G401 (cell line): Measurements from ENCODE around the gene IVD. TPM values are rescaled to one million over a fixed set of nuclear protein-coding genes. Genes with fewer than 3 reads are reported as not detected.

Source experiments
- DNase-seq: peaks from one replicate; pipeline ENCODE4 v3.0.0-alpha.2; 2015; ENCODE audit warnings: low spot score
- in situ Hi-C: cut with HindIII; loops from 2 replicates; pipeline ENCODE4 v1.10.0; 2016; ENCODE audit warnings: low sequenced_read_pairs, mixed read lengths
- total RNA-seq: library from RNA; depleted of rRNA; stranded (reverse); fragments of >200 nt; shearing (Covaris generic); gene quantifications from 2 replicates; pipeline ENCODE4 v1.2.3, GENCODE V29; 2014

IVD gene
- total RNA-seq, 1 experiment from 2014 or later: 91.8 TPM

GRCh38 chr15:40435023-40435709, 29.6 kb downstream of the IVD start:
- in situ Hi-C loops: no loop called here
- DNase-seq: no peak

DNA sequence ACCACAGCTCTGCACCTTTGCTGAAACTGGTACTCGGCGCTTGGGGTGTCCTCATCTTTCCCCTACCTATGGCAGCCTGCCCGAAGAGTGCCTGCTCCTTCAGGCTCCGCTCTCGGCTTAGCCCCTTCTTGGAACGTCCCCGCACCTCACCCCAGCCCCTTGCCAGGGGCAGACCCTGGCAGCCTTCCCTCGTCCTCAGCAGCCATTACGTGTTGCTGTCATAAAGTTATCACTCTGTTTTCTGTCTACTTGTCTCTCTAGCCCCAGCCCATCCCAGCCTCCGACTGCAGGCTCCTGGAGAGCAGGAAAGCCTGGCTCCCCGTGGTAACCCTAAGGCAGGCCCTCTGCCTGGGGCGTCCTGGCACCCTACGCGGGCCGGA, 30.1 kb downstream of the IVD start:
- no peak for DNase-seq
- in situ Hi-C loops: no loop called here

- no peak for DNase-seq
- in situ Hi-C loops: no loop called here
These were observed 30.7 kb downstream of the IVD start for GRCh38 chr15:40436116-40436891.

DNA sequence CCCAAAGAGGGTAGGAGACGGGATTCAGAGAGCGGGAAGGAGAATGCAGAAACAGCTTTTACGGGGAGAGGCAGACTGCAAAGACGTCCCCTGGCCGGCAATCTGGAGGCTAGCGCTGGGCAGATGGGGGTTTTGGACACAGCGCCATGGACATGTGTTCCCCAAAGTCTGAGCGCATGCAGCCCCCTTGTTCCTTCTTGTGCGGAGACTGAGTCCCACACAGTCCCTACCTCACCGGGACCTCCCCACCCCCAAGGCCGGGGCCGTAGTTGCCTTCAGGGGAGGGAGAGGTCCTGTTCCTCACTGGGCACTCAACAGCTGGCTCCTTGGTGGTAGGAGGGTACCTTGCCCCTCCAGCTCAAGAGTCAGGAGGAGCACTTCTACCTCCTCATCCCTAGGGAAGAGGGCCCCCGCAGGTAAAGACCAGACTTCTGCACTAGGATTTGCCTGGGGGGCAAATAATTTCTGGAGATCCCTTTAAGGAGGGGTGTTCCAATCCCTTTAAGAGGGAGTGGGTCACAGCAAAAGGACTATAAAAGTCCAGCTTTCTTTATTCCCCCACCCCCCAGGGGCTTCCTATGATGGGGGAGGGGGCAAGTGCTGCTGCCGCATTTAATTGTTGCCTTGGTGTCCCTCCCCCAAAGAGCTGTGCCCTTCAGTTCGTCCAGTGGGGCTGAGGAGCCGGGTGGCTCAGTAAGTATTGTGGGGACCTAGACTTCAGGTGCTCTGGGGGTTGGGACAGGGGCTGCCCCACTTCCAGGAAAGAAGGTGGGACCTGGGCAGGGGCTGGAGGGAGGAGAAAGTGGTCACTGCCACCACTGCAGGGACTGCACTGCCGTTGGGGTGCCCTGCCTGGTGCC, 31.5 kb downstream of the IVD start:
- in situ Hi-C loops: no loop called here

DNA sequence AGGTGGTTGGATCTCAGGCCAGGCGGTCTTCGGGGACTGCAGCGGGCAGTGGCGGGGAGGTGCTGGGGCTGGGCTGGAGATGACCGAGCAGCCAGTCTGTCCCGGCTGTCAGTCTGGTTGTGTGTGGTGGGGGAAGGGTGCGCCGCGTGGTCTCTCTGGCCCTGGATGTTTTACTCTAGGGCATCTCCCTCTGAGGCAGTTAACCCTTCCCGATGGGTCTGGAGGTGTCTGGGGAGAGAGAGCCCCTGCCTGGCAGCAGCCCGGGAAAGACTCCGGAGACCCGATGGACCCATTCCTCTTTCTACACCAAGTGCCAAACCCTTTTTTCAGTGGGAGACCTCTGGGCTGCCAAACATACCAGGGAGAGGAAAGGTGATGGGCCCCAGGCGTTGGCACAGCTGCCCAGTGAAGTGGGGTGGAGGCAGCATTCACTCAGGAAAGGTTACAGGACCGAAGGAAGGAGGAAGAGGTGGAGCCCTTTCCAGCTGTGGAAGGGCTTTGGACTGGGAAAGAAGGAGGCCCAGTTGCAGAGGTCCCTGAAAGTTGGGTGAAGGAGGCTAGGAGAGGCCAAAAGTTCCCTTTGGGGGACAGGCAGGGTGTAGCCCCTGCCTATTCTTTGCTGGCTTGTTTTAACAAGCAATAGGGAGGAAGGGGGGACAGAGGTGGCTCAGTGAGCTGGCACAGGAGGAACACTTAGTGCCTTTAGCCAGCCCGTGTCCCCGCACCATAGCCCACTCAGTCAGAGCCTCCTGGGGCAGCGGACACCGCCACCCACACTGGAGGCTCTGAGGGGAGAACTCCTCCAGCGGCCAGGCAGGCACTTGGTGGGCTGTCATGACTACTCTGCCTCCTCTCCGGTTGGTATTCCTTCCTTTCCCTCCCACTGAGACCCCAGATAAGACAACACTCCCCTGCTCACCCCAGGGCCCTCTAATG, 32.4 kb downstream of the IVD start:
- DNase-seq: no peak

More for the DNA sequence above, 31.5 kb downstream of the IVD start:
- peak; percentile 32 for DNase-seq

DNA sequence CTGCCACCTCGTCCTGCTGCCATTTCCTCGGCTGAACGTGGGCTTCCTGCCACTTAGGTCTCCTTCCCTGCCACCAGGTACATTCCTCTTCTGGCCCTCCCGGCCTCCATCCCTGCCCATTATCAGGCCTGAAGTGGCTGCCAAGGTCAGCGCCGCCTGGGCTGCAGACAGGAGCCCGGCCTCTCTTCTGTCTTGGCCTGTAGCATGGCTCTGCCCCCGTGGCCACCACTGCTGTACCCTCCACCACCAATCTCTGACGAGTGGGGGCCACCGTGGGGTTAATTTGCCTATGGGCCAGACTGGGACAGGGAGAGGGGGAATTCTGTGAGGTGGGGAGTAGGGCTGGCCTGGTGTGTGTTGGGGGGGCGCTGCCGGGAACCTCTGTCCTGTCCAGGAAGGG, 33.1 kb downstream of the IVD start:
- DNase-seq: no peak
- in situ Hi-C loops: no loop called here

More for the DNA sequence above, 32.4 kb downstream of the IVD start:
- in situ Hi-C loops: no loop called here

- in situ Hi-C loops: no loop called here
- peak; percentile 40 for DNase-seq
These were observed 33.9 kb downstream of the IVD start for GRCh38 chr15:40439461-40439959.

DNA sequence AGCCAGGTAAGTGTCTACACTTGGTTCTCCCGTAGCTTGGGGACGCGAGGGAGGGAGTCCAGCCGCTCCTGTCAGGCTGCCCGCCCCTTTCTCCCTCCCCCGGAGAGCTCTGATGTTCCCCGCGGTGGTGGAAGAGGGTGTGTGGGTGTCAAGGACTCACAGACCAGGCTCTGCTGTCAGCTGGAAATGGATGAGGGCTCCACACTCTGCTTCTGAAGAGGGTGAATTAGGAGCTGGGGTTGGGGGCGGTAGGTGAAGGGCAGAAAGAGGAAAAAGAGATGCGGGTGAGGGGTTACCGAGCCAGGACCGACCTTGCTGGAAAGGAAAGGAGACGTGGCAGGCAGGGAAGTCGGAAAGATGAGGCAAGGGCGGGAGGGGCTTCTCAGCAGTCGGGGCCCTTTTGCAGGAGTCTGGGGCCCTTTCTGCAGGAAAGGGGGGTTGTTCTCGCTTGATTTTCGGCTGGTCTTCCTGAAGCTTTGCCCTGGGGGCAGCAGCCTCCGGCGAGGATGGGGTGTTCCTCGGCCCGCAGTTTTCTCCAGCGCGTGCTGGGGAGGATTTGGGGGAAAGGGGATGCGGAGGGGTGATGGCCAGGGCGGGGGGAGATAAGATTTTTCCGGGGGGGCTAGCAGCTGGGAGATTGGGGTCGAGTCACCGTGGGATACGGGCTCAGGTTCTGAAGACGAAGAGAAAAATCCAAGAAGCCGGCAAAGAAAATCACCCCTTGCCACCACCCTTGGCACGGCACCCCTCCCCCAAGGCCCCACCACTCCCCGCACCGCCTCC, 34.6 kb downstream of the IVD start:
- peak; percentile 25 for DNase-seq
- in situ Hi-C loops: no loop called here

- peak; percentile 94 for DNase-seq
- in situ Hi-C loops: no loop called here
These were observed 35.4 kb downstream of the IVD start, which contains the start of gene BAHD1 for GRCh38 chr15:40440743-40441564. Gene BAHD1 (plus strand): TSS chr15:40440953. CDS start chr15:40458465, 17,512 bp downstream.

DNA sequence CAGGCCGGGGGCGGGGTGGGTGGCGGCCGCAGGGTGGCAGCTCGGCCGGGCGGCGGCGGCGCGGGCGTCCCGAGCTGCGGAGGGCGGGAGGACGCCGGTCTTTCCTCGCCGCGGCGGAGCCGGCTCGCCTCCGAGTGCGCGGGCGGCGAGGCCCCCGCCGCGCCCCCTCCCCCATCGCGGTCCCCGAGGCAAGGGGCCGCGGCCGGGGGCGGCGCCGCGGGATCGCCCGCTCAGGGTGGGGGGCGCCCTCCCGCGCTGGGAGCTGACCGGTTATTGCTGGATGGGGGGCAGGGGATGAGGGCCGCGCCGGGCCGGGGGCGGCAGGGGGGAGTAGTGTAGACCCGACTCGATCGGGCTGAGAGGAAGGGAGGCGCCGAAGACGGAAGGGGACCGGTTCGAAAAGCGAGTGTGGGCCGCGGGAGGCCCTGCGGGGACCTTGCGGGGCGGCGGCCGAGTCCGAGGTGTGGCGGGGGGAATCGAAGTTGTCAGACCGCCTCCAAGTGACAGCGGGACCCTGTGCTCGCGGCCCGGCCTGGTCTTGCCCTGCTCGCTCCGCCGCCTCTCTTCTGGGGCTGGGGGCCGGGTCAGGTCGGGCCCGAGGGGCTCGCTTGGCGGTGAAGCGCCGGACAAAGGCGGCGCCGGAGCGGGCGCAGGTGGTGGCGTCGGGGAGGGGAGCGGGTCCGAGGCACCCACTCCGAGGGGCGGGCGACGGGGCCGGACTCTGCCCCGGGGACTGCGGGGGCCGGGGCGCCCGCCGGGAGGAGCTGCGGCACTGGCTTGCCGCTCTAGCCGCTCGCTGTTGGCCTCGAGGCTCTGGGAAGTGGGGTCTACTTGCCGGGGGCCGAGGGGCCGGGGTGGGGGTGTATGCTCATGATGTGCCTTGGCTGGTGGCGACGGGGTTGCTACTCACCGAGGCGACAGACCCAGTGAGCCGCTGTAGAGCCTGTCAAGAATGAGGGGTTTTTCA, 36.3 kb downstream of the IVD start:
- in situ Hi-C loops: no loop called here
- DNase-seq: peak; percentile 38

DNA sequence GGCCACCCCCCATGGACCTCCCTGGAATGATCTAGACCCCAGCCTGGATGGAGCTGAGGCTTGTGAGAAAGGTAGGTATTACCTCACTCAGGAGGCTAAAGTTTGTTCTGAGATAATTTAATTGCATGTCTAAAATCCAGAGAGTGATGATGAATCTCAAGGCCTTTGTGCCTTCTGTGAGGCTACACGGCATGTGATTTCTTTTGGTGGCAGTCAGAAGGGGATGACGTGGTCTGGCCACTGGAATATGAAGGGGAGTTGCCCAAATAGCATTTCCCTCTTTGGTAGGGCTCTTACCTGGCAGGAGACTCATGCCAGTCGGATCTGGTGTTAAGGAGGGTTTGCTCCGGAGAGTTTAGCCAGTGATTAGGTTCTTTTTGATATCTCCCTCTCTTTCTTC, 37.7 kb downstream of the IVD start:
- no peak for DNase-seq
- in situ Hi-C loops: no loop called here

DNA sequence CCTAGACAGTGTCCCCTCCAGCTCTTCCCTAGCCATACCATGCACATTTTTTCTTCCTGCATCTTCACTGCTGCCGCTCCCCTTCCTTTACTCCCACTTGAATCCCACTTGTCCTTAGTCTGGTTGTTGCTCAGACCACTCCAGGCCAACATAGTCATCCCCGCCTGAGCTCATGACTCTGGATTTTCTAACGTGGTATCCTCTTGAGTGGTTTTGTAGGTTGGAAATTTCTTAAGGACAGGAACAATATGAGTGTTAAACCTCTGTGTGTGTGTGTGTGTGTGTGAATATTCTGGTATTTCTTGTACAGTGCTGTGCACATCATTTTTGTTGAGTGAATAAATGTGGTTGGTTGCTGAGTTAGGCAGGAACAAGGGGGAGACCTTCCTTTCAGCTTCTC, 38.3 kb downstream of the IVD start:
- in situ Hi-C loops: no loop called here
- DNase-seq: no peak

DNA sequence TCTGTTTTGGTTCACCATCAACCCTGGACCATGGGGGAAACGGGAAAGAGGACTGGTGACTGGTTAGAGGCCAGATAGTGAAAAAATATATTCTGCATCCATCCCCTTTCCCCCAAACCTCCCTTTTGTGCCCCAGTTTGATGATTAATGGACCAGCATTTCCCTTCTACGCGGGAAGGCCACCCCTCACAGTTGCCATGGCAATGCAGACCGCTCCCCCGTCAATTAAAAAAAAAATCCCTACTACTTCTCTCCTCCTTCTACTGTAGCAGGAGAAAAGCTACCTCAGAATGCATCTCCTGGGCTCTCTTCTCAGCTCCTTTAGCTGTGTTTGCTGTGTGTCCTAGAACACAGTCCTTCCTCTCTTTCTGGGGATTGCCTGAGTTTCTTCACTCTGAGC, 39.1 kb downstream of the IVD start:
- DNase-seq: no peak
- in situ Hi-C loops: no loop called here

- in situ Hi-C loops: no loop called here
These were observed 39.9 kb downstream of the IVD start for GRCh38 chr15:40445421-40445922.

DNA sequence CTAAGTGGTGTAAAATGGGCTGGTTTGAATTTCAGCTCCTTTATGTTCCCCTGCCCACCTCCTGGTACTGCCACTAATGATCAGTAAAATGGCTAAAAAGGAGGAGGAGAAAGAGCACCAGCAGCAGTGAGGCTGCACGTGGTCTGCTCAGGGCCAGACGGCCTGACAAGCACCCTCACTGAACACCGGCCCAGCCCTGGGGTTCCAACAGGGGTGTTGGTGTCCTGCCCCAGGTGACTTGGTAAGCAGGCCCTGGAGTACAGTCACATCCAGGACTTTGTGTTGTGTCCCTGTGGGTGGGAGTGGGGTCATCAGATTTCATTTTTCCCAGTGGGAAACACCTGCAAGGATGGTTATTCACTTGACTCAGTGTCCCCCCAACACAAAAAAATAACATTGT, 40.5 kb downstream of the IVD start:
- DNase-seq: no peak
- in situ Hi-C loops: no loop called here

More at GRCh38 chr15:40445421-40445922, 39.9 kb downstream of the IVD start:
- DNase-seq: no peak

GRCh38 chr15:40448354-40448753, 42.8 kb downstream of the IVD start:
- in situ Hi-C loops: no loop called here
- DNase-seq: no peak
